ENCODE results near the gene RIPOR2.

RIPOR2 gene

GRCh38 chr6:24854077-24854666, 81.6 kb downstream of the RIPOR2 start:
- H3K4me3 ChIP-seq (replicated peaks; ENCODE audit: low read depth, low read length) = no peak overlapping the region
- DNase-seq (ENCODE audit: extremely low read depth, low read depth) = no peak
- TF ChIP-seq CTCF (IDR thresholded peaks at IDR 0.05; ENCODE audit: low read depth, low read length, missing control alignments) = no peak

DNA sequence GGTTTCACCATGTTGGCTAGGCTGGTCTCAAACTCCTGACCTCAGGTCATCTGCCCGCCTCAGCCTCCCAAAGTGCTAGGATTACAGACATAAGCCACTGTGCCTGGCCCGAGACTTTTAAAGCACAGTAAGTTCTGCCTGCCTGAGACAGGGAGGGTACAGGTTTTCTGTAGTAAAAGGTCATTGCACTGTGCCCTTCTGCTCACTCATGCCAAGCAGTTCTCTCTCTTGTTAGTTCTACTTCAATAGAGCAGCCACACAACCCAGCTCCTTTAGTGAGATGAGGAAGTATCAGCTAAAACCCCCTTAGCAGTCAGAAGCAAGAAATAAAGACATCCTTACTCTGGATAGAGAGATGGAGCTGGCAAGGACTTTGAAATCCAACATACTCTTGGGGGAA, 84.7 kb downstream of the RIPOR2 start:
- no peak for DNase-seq (ENCODE audit: extremely low read depth, low read depth)
- TF ChIP-seq CTCF (IDR thresholded peaks at IDR 0.05; ENCODE audit: low read depth, low read length, missing control alignments) = no peak
- H3K4me3 ChIP-seq (replicated peaks; ENCODE audit: low read depth, low read length) = no peak overlapping the region

DNA sequence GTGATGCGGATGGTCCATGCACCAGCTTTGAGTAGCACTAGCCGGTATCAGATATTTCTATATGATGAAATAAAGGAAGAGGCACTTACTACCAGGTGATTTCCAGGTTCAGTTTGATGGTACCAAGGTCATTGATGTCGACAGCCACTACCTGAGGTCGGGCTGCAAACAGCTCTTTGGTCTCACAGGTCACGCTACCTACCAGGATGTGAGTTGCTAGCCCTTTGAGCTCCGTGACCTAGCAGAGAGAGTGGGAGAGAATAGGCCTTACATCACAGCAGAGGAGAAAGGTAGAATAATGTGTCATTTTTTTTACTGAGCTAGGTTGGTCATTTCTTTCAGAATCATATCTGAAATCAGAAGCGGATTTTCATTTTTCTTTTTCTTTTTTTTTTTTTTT, 86.0 kb downstream of the RIPOR2 start:
- H3K4me3 ChIP-seq (replicated peaks; ENCODE audit: low read depth, low read length) = no peak overlapping the region
- TF ChIP-seq CTCF (IDR thresholded peaks at IDR 0.05; ENCODE audit: low read depth, low read length, missing control alignments) = no peak
- DNase-seq (ENCODE audit: extremely low read depth, low read depth) = no peak

- TF ChIP-seq CTCF (IDR thresholded peaks at IDR 0.05; ENCODE audit: low read depth, low read length, missing control alignments) = no peak
These were observed 87.3 kb downstream of the RIPOR2 start for GRCh38 chr6:24848461-24848860.

GRCh38 chr6:24847402-24847801, 88.4 kb downstream of the RIPOR2 start:
- TF ChIP-seq CTCF (IDR thresholded peaks at IDR 0.05; ENCODE audit: low read depth, low read length, missing control alignments) = no peak
- DNase-seq (ENCODE audit: extremely low read depth, low read depth) = no peak
- H3K4me3 ChIP-seq (replicated peaks; ENCODE audit: low read depth, low read length) = no peak overlapping the region

More at GRCh38 chr6:24848461-24848860, 87.3 kb downstream of the RIPOR2 start:
- no peak for DNase-seq (ENCODE audit: extremely low read depth, low read depth)
- H3K4me3 ChIP-seq (replicated peaks; ENCODE audit: low read depth, low read length) = no peak overlapping the region

DNA sequence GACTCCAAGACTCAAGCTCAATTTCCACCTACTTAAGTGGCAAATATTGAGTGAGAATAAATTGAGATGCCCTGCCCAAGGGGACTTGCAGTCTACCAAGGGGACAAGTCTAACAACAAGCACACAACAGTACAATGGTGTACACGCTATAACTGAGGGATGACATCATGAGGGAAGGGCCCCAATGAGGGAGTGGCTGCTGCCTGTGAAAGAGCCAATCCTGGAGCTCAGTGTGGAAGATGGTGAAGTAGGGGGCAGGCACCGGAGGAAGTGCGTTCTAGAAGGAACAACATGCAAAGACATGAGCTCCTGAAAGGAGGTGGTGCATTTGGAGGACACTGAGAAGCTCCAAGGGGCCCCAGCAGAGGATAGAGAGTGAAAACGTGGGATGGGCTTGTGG, 90.2 kb downstream of the RIPOR2 start:
- no peak overlapping the region for H3K4me3 ChIP-seq (replicated peaks; ENCODE audit: low read depth, low read length)
- TF ChIP-seq CTCF (IDR thresholded peaks at IDR 0.05; ENCODE audit: low read depth, low read length, missing control alignments) = no peak
- no peak for DNase-seq (ENCODE audit: extremely low read depth, low read depth)

GRCh38 chr6:24844903-24845302, 90.9 kb downstream of the RIPOR2 start:
- TF ChIP-seq CTCF (IDR thresholded peaks at IDR 0.05; ENCODE audit: low read depth, low read length, missing control alignments) = no peak
- H3K4me3 ChIP-seq (replicated peaks; ENCODE audit: low read depth, low read length) = no peak overlapping the region
- no peak for DNase-seq (ENCODE audit: extremely low read depth, low read depth)

Measured in HFF-Myc (cell line).